Measurements from ENCODE around the gene SLC2A5. TPM values are rescaled to one million over a fixed set of nuclear protein-coding genes. Genes with fewer than 3 reads are reported as not detected.

SLC2A5 gene
- polyA plus RNA-seq, 3 donors = 0.75 to 1.3 (median 0.81) TPM

- Mint-ChIP-seq H3K4me1 (peaks cover 74% of the 10 kb centered on the region), H3K27me3 (ENCODE audit: low read depth in 3 of 3) (peaks cover 0 to 4% (median 0%) of the 10 kb centered on the region in 3 donors), H3K27ac (peak overlapping the region in 3 of 7 donors; percentile 50 to 70 (median 59)), H3K36me3 (peaks cover 0 to 13% of the 10 kb centered on the region in 2 donors), H3K4me3 (peak overlapping the region; percentile 12 to 17), H3K9me3 (peaks cover 0 to 3% (median 2%) of the 10 kb centered on the region in 7 donors)
- peaks cover 55 to 59% of the 10 kb centered on the region in 2 donors for H3K4me1 ChIP-seq (ENCODE audit: control insufficient read depth in 1 of 2, insufficient read depth in 2 of 2, low read length in 2 of 2)
- H3K36me3 ChIP-seq (replicated peaks in 1 of 2; ENCODE audit: control insufficient read depth in 1 of 2, insufficient read depth in 2 of 2, low read length in 2 of 2) = no peaks in the 10 kb centered on the region
- H3K4me3 ChIP-seq (replicated peaks in 1 of 3; ENCODE audit: low read depth in 2 of 3, low read length in 3 of 3) = no peak overlapping the region
- 36% methylated on average over 6 of the region's 7 CpGs for WGBS (ENCODE audit: insufficient coverage)
- H3K9me3 ChIP-seq (replicated peaks in 1 of 2; ENCODE audit: control insufficient read depth in 1 of 2, insufficient read depth in 1 of 2, low read length in 2 of 2) = no peaks in the 10 kb centered on the region
- no peak overlapping the region for H3K9ac ChIP-seq (ENCODE audit: insufficient read depth, low read length, poor library complexity, severe bottlenecking)
- no peaks in the 10 kb centered on the region for H3K79me2 ChIP-seq (ENCODE audit: insufficient read depth, low read length)
- no peak overlapping the region for H3K4me2 ChIP-seq (replicated peaks; ENCODE audit: extremely low read depth, low read length, poor library complexity, severe bottlenecking)
- H3K27ac ChIP-seq (ENCODE audit: low read depth in 1 of 2, low read length in 2 of 2) = no peak overlapping the region
- H4K20me1 ChIP-seq (ENCODE audit: insufficient read depth, low read length) = no peaks in the 10 kb centered on the region
- intact Hi-C loops (cut with micrococcal nuclease) = no loop called here
- peak overlapping the region; percentile 64 for H2AFZ ChIP-seq (ENCODE audit: insufficient read depth, low read depth, low read length, poor library complexity, severe bottlenecking)
- peak in 1 of 3 donors; percentile 10 for DNase-seq
- no peaks in the 10 kb centered on the region for H3K27me3 ChIP-seq (ENCODE audit: control insufficient read depth in 2 of 2, insufficient read depth in 2 of 2, low read length in 2 of 2)
- no peak for TF ChIP-seq CTCF (IDR thresholded peaks at IDR 0.05)
Observed at GRCh38 chr1:9085306-9085940, 16.0 kb upstream of the SLC2A5 start.

- H3K9me3 Mint-ChIP-seq = peaks cover 0 to 3% (median 2%) of the 10 kb centered on the region in 7 donors
- no peaks in the 10 kb centered on the region for H3K36me3 ChIP-seq (replicated peaks in 1 of 2; ENCODE audit: control insufficient read depth in 1 of 2, insufficient read depth in 2 of 2, low read length in 2 of 2)
- H3K4me2 ChIP-seq (replicated peaks; ENCODE audit: extremely low read depth, low read length, poor library complexity, severe bottlenecking) = peak overlapping the region; percentile 12
- H3K27ac Mint-ChIP-seq = peak overlapping the region in 5 of 7 donors; percentile 50 to 70 (median 59)
- peaks cover 0 to 4% (median 0%) of the 10 kb centered on the region in 3 donors for H3K27me3 Mint-ChIP-seq (ENCODE audit: low read depth in 3 of 3)
- WGBS (ENCODE audit: insufficient coverage) = 23% methylated on average over 5 of the region's 8 CpGs
- H3K9ac ChIP-seq (ENCODE audit: insufficient read depth, low read length, poor library complexity, severe bottlenecking) = no peak overlapping the region
- H3K27ac ChIP-seq (ENCODE audit: low read depth in 1 of 2, low read length in 2 of 2) = peak overlapping the region in 1 of 2 donors; percentile 8
- peaks cover 76% of the 10 kb centered on the region for H3K4me1 Mint-ChIP-seq
- TF ChIP-seq CTCF (IDR thresholded peaks at IDR 0.05) = no peak
- H3K9me3 ChIP-seq (replicated peaks in 1 of 2; ENCODE audit: control insufficient read depth in 1 of 2, insufficient read depth in 1 of 2, low read length in 2 of 2) = no peaks in the 10 kb centered on the region
- H3K4me3 Mint-ChIP-seq = peak overlapping the region in 1 of 2 donors; percentile 12
- peaks cover 0 to 14% of the 10 kb centered on the region in 2 donors for H3K36me3 Mint-ChIP-seq
- intact Hi-C loops (cut with micrococcal nuclease) = no loop called here
- H3K4me3 ChIP-seq (replicated peaks in 1 of 3; ENCODE audit: low read depth in 2 of 3, low read length in 3 of 3) = no peak overlapping the region
- no peak for DNase-seq
- no peaks in the 10 kb centered on the region for H4K20me1 ChIP-seq (ENCODE audit: insufficient read depth, low read length)
- peaks cover 55 to 59% of the 10 kb centered on the region in 2 donors for H3K4me1 ChIP-seq (ENCODE audit: control insufficient read depth in 1 of 2, insufficient read depth in 2 of 2, low read length in 2 of 2)
- H3K27me3 ChIP-seq (ENCODE audit: control insufficient read depth in 2 of 2, insufficient read depth in 2 of 2, low read length in 2 of 2) = no peaks in the 10 kb centered on the region
- no peaks in the 10 kb centered on the region for H3K79me2 ChIP-seq (ENCODE audit: insufficient read depth, low read length)
- H2AFZ ChIP-seq (ENCODE audit: insufficient read depth, low read depth, low read length, poor library complexity, severe bottlenecking) = peak overlapping the region; percentile 64
Observed at GRCh38 chr1:9084906-9085305, 15.5 kb upstream of the SLC2A5 start.
